SK-MEL-5 (cell line): ENCODE data around the gene CHST11. TPM values are rescaled to one million over a fixed set of nuclear protein-coding genes. Genes with fewer than 3 reads are reported as not detected.
A peak's percentile ranks its signal among the peaks of the same experiment; 100 is the strongest.
"Not testable (repeated sequence)": the region's sequence is repeated elsewhere in the genome, so short reads cannot be mapped to it uniquely, and the experiment has no call there.

Experiments used
- DNase-seq: peaks from one replicate; pipeline ENCODE4 v3.0.0-alpha.2; 2016; ENCODE audit warnings: low read depth, low spot score
- in situ Hi-C: cut with HindIII; loops from 2 replicates; pipeline ENCODE4 v1.10.0; 2016; ENCODE audit warnings: low sequenced_read_pairs, high pct_unique_total_duplicates, low pct_unique_long_range_greater_than_20kb
- total RNA-seq: library from RNA; depleted of rRNA; stranded (reverse); fragments of >200 nt; shearing (Covaris generic); gene quantifications from 2 replicates; pipeline ENCODE4 v1.2.3, GENCODE V29; 2014

Gene CHST11
- total RNA-seq, 1 experiment from 2014 or later: 27.4 TPM

- no peak for DNase-seq
- in situ Hi-C loops: no loop called here
These were observed 154.9 kb downstream of the CHST11 start for GRCh38 chr12:104611671-104612070.

- in situ Hi-C loops, DNase-seq: not testable (repeated sequence)
These were observed 156.6 kb downstream of the CHST11 start for GRCh38 chr12:104613372-104613771.

- no peak for DNase-seq
- in situ Hi-C loops: no loop called here
These were observed 158.4 kb downstream of the CHST11 start for GRCh38 chr12:104615048-104615561.

- DNase-seq: no peak
- in situ Hi-C loops: no loop called here
These were observed 161.9 kb downstream of the CHST11 start for GRCh38 chr12:104618691-104619090.

- in situ Hi-C loops: no loop called here
- DNase-seq: no peak
These were observed 162.6 kb downstream of the CHST11 start for GRCh38 chr12:104619305-104619704.

- no peak for DNase-seq
- in situ Hi-C loops: no loop called here
These were observed 164.2 kb downstream of the CHST11 start for GRCh38 chr12:104620837-104621531.

- no peak for DNase-seq
- in situ Hi-C loops: no loop called here
These were observed 166.2 kb downstream of the CHST11 start for GRCh38 chr12:104622928-104623327.

GRCh38 chr12:104623883-104624282 lies 167.1 kb downstream of the CHST11 start:
- no peak for DNase-seq
- in situ Hi-C loops: no loop called here

GRCh38 chr12:104624529-104624928 lies 167.8 kb downstream of the CHST11 start:
- DNase-seq: no peak
- in situ Hi-C loops: no loop called here

GRCh38 chr12:104626069-104626837 lies 169.5 kb downstream of the CHST11 start:
- peak; percentile 80 for DNase-seq
- in situ Hi-C loops: no loop called here

- no peak for DNase-seq
These were observed 170.7 kb downstream of the CHST11 start for GRCh38 chr12:104627231-104627989.

GRCh38 chr12:104627990-104628830 lies 171.5 kb downstream of the CHST11 start:
- in situ Hi-C loops: no loop called here

More at GRCh38 chr12:104627231-104627989, 170.7 kb downstream of the CHST11 start:
- in situ Hi-C loops: no loop called here

GRCh38 chr12:104628831-104629135 lies 172.0 kb downstream of the CHST11 start:
- in situ Hi-C loops: no loop called here
- no peak for DNase-seq

More at GRCh38 chr12:104627990-104628830, 171.5 kb downstream of the CHST11 start:
- DNase-seq: no peak

- DNase-seq: no peak
- in situ Hi-C loops: no loop called here
These were observed 173.5 kb downstream of the CHST11 start for GRCh38 chr12:104630230-104630670.

GRCh38 chr12:104631867-104632266 lies 175.1 kb downstream of the CHST11 start:
- in situ Hi-C loops: no loop called here

GRCh38 chr12:104632724-104633201 lies 176.0 kb downstream of the CHST11 start:
- in situ Hi-C loops: no loop called here
- no peak for DNase-seq

More at GRCh38 chr12:104631867-104632266, 175.1 kb downstream of the CHST11 start:
- DNase-seq: no peak

- no peak for DNase-seq
- in situ Hi-C loops: no loop called here
These were observed 177.3 kb downstream of the CHST11 start for GRCh38 chr12:104634044-104634443.
